Brain microvascular endothelial cell (primary cell): ENCODE results near the gene C11orf21.

Experiments
- DNase-seq: peaks from one replicate; pipeline ENCODE4 v3.0.0-alpha.2; 2020
- H3K27ac ChIP-seq: fragments of 250-450 bp; sonication (Bioruptor Pico); 2 replicates; pipeline ENCODE4 v1.5.1; 2020; ENCODE audit warnings: mild to moderate bottlenecking, moderate library complexity
- H3K27me3 ChIP-seq: fragments of 250-450 bp; sonication (Bioruptor Pico); replicated peaks from 2 replicates; pipeline ENCODE4 v1.5.1; 2020; ENCODE audit warnings: mild to moderate bottlenecking
- H3K36me3 ChIP-seq: fragments of 250-450 bp; sonication (Bioruptor Pico); replicated peaks from 2 replicates; pipeline ENCODE4 v1.5.1; 2020; ENCODE audit warnings: mild to moderate bottlenecking
- H3K4me3 ChIP-seq: 2 replicates; pipeline ENCODE4 v1.5.1; 2011; ENCODE audit warnings: low read depth, mild to moderate bottlenecking, control low read depth, low read length, moderate library complexity
- CTCF ChIP-seq: IDR thresholded peaks from 2 replicates; pipeline ENCODE4 v1.5.1; 2011; ENCODE audit warnings: low read depth, mild to moderate bottlenecking, moderate library complexity, low read length, control low read depth, inconsistent platforms; ENCODE audit errors: missing control alignments
- in situ Hi-C: cut with HindIII; loops from 2 replicates; pipeline ENCODE4 v1.10.0; 2017; ENCODE audit warnings: low sequenced_read_pairs, low pct_ligation_motif_present

C11orf21 gene

GRCh38 chr11:2273311-2273710, 28.4 kb downstream of the C11orf21 start:
- in situ Hi-C loops = no loop called here
- no peak overlapping the region for H3K27ac ChIP-seq
- no peak for TF ChIP-seq CTCF
- no peaks in the 10 kb centered on the region for H3K36me3 ChIP-seq
- DNase-seq = no peak
- peaks cover 61% of the 10 kb centered on the region for H3K27me3 ChIP-seq
- H3K4me3 ChIP-seq = no peak overlapping the region

DNA sequence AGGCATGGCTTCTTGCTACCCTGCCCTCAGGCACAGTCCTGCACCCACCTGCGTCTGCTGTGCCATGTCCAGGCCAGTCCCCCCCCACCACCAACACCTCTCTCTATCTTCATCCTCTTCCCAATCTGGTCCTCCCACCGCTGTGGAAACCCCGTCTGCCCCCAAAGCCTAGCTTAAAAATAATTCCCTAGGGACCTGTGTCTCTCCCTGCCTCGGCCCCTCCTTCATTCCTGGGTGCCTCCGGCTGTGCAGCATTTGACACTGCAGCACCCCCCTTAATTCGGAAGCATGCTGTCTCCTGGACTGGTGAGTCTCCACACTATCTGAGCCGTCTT, 28.8 kb downstream of the C11orf21 start:
- no peak overlapping the region for H3K27ac ChIP-seq
- H3K4me3 ChIP-seq = no peak overlapping the region
- in situ Hi-C loops = no loop called here
- H3K27me3 ChIP-seq = peaks cover 65% of the 10 kb centered on the region
- TF ChIP-seq CTCF = no peak
- DNase-seq = no peak
- H3K36me3 ChIP-seq = no peaks in the 10 kb centered on the region

DNA sequence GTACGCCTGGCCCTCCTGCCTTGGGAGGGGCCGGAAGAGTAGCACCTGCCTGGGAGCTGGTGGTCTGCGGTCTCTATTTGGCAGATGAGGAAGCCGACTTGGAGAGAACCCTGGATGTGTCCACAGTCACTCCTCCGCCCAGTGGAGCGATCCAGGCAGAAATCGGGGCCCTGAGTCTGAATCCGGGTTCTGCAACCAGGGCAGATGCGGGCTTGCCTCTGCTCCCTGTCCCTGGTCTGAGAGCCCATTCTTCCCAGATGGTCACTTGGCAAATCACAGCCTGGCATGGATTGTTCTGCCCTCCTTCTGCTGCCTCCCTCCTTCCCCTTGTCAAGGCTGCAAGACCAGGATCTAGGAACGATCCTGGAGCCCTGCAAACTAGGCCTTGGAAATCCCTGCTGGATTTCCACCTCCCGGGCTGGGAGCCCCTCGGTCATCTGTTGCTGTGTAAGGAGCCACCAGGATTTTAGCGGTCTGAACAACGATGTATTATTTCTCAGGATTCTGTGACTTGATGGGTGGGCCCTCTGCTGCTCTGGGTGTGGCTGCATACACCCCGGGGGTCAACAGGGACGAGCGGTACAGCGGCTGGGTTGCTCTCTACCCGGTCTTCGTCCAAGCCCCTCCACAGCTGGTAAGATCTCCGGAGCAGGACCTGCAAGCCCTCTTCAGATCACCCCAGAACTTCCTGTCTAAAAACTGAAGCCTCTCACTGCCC, 29.3 kb downstream of the C11orf21 start:
- H3K36me3 ChIP-seq = no peaks in the 10 kb centered on the region
- in situ Hi-C loops = no loop called here
- DNase-seq = no peak
- no peak for TF ChIP-seq CTCF
- H3K27me3 ChIP-seq = peaks cover 65% of the 10 kb centered on the region
- H3K27ac ChIP-seq = no peak overlapping the region
- no peak overlapping the region for H3K4me3 ChIP-seq

- TF ChIP-seq CTCF = no peak
- no peak for DNase-seq
- H3K27me3 ChIP-seq = peaks cover 68% of the 10 kb centered on the region
- in situ Hi-C loops = no loop called here
- no peaks in the 10 kb centered on the region for H3K36me3 ChIP-seq
- H3K4me3 ChIP-seq = no peak overlapping the region
- H3K27ac ChIP-seq = no peak overlapping the region
Measured at GRCh38 chr11:2271327-2272227, 30.1 kb downstream of the C11orf21 start.

DNA sequence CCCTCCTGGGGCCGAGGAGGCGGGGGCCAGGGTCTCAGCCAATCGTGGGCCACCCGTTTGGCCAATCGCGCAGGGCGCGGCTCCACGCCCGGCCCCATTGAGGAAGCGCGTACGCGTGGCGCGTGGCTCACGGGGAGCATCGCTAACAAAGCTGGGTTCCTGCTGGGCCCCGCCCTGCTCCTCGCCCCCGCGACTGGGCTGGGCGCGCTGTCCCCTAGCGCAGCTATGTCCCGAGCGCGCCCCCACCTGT, 30.7 kb downstream of the C11orf21 start:
- H3K27ac ChIP-seq = no peak overlapping the region
- TF ChIP-seq CTCF = no peak
- H3K4me3 ChIP-seq = no peak overlapping the region
- peaks cover 68% of the 10 kb centered on the region for H3K27me3 ChIP-seq
- in situ Hi-C loops = no loop called here
- no peaks in the 10 kb centered on the region for H3K36me3 ChIP-seq
- no peak for DNase-seq
